ENCODE measurements around the gene SCNN1B. TPM values are rescaled to one million over a fixed set of nuclear protein-coding genes. Genes with fewer than 3 reads are reported as not detected.
"Not testable (repeated sequence)": the region's sequence is repeated elsewhere in the genome, so short reads cannot be mapped to it uniquely, and the experiment has no call there.

The SCNN1B gene, protein sequence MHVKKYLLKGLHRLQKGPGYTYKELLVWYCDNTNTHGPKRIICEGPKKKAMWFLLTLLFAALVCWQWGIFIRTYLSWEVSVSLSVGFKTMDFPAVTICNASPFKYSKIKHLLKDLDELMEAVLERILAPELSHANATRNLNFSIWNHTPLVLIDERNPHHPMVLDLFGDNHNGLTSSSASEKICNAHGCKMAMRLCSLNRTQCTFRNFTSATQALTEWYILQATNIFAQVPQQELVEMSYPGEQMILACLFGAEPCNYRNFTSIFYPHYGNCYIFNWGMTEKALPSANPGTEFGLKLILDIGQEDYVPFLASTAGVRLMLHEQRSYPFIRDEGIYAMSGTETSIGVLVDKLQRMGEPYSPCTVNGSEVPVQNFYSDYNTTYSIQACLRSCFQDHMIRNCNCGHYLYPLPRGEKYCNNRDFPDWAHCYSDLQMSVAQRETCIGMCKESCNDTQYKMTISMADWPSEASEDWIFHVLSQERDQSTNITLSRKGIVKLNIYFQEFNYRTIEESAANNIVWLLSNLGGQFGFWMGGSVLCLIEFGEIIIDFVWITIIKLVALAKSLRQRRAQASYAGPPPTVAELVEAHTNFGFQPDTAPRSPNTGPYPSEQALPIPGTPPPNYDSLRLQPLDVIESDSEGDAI
- total RNA-seq = under 1 TPM; 0.18 to 0.91 TPM
- long read RNA-seq = 0 reads

DNA sequence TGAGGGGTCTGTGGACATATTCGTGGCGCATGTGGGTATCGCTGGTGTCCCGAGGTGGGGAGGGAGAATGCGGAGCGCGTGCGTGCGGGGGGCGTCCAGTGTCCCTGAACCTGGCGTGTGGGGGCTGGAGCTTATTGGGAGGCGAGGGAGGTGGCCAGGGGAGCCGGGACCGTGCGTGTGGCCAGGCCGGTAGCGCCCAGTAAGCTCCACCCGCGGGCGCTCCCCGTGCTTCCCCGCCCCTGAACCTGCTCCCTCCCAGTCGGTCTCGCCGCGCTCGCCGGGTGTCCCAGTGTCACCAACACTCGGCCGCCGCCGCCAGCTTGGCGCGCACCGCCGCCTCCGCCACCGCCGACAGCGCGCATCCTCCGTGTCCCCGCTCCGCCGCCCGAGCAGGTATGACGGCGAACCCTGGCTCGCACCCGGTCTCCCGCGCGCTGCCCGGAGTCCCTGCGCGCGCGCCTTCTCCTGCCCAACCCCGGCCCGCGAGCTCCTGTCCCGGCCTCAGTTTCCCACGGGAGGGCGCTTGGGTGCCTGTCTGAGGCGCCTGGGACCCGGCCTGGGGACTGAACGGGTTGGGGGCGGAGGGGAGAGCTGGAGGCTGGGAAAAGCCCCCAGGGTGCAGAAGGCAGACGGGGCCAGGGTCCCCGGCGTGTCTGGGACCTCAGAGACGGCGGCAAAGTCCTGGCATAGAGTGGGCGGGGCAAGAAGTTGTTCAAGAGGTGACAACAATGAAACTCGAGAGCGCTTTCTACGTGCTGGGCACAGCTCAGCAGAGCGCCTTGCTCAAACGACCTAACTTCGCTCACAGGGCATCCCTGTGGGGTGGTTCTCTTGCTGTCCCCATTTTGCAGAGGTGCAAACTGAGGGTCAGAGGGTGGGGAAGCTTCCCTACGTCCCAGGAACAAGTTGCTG lies at the start of gene SCNN1B:
TSS of gene SCNN1B (plus strand) at position 258 of the 912 bp plus-strand sequence. CDS start 46,298 bp downstream, outside the sequence.
- no peak for ATAC-seq
- intact Hi-C loops (cut with DNase I) = no loop called here
- no peak for DNase-seq

DNA sequence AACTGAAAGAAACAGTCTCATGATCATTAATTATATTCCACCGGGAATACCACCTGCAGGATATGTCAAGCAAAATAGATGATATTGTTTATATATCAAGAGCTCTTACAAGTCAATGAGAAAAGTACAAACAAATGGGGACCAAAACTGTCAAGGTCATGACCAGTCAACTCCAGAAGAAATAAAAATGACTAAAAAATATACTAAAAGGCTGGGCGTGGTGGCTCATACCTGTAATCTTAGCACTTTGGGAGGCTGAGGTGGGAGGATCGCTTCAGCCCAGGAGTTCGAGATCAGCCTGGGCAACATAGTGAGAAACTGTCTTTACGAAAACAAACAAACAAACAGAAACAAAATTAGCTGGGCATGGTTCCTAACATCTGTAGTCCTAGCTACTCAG lies 49.8 kb upstream of the SCNN1B start:
- intact Hi-C loops (cut with DNase I) = no loop called here
- no peak for ATAC-seq
- no peak for DNase-seq

DNA sequence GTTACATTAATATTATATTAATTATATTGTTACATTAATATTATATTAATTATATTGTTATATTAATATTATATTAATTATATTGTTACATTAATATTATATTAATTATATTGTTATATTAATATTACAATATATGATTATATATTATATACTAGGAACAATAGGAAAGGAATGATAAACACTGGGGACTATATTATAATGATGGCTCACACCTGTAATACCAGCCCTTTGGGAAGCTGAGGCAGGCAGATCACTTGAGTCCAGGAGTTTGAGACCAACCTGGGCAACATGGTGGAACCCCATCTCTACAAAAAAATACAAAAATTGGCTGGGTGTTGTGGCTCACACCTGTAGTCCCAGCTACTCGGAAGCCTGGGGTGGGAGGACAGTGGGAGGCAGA lies 48.5 kb upstream of the SCNN1B start:
- ATAC-seq; DNase-seq; intact Hi-C loops (cut with DNase I): not testable (repeated sequence)

DNA sequence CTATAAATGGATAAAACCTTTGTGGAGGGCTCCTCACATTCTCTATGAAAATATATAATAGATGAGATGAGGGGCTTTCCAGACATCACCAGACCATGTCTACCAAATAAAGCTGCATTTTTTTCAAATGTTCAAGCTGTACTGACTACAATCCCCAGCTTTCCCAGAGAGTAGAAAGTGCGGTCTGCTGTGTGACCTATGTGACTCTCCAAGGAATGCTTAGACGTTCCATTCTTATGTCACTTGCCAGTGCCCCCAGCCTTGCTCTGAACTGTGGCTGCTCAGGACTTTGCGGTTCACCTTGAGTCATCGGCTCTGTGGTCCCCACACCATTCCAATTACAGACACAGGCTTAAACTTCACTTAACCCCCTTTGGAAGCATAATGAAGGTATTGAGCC lies 47.8 kb upstream of the SCNN1B start:
- DNase-seq = no peak
- intact Hi-C loops (cut with DNase I) = no loop called here
- ATAC-seq = no peak

DNA sequence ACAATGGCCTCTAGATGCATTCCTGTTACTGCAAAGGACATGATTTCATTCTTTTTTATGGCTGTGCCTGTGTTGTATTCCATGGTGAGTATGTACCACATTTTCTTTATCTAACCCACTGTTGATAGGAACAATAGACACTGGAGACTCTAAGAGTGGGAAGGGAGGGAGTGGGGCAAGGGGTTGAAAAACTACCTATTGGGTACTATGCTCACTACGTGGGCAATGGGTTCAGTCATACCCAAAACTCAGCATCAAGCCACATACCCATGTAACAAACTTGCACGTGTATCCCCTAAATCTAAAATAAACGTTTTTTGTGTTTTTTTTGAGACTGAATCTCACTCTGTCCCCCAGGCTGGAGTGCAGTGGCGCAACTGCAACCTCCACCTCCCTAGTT lies 47.1 kb upstream of the SCNN1B start:
- intact Hi-C loops (cut with DNase I) = no loop called here
- ATAC-seq (no peak), DNase-seq (no peak)

DNA sequence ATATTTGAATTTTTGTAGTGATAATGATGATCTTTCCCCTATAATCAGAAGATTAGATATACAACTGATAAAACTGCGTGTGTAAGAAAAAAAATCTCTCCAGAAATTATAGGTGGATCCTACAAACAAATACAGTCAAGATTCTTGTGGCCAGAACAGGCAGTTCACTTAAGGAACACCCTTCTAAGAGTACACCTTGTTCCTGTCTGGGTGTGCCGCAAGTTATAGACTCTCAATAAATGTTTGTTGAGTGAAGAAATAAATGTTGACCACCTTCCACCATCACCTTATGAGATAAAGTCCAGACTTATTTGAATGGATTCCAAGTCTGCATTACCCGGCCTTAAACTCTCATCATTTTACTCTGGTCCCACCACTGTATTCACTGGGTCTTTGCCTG lies 45.7 kb upstream of the SCNN1B start:
- intact Hi-C loops (cut with DNase I) = no loop called here
- DNase-seq (no peak), ATAC-seq (no peak)

DNA sequence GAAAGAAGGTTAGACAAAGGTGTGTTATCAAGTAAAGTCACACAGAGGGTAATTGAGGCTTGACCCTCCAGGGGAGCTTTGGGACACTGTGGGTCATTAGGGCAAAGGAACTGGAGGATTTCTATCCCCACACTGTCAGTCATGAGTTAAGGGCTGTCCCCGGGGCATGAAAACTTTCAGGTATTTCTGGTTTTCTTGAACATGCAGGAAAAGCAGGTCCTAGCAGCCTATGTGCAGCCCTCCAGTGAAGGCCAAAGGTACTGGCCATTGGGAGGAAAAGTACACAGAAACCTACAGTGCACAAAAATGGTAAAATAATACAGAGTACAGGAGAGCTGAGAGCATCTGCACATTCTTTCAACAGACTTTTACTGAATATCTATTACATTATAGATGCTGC lies 44.4 kb upstream of the SCNN1B start:
- ATAC-seq (no peak), DNase-seq (no peak)
- intact Hi-C loops (cut with DNase I) = no loop called here

DNA sequence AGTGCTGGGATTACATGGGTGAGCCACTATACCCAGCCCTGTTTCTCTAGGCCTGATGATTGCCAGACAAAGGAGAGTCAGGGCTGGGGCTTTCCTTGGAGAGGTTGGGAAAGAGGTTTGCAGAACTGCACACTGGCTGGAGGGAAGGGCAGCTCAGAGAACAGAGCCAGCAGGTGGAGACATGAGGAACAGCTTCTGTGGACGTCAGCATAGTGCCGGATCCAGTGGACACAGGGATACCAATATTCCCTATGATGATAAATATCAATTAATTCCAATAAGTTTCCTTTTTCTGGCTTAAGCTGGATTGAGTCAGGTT lies 43.2 kb upstream of the SCNN1B start:
- no peak for DNase-seq
- intact Hi-C loops (cut with DNase I) = no loop called here
- no peak for ATAC-seq

DNA sequence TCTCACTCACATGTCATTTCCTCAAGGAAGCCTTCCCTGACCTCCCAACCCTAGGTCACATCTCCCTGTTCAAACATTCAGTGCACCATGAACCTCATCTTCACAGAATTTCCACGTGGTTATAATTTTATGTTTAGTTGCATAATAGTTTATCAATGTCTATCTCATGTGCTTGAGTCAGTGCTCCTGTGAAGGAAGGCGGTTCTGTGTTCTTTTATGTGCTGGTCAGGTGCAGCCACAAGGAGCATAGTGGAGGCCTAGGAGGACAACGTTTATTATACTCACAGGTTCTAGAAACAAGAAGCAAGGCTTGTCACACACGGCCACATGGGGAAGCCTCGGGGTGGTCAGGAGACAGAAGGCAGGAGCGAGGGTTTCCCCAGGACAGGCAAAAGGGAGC lies 34.5 kb upstream of the SCNN1B start:
- intact Hi-C loops (cut with DNase I) = no loop called here
- ATAC-seq (no peak), DNase-seq (no peak)

DNA sequence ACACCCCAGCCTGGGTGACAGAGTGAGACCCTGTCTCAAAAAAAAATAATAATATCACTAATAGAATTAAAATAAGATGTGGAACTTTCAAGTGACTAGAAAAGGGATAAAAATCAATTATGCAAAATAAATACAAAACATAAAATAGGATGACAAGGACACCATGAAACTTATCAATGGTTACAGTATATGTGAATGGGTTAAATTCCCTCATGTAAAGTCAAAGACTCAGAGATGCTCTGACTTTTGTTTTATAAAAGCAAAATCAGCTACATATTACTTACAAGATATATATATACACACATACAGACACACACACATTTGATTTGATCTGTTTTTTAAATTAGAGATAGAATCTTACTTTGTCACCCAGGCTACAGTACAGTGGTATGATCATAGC lies 33.5 kb upstream of the SCNN1B start:
- intact Hi-C loops (cut with DNase I) = no loop called here
- DNase-seq = no peak
- ATAC-seq = no peak

DNA sequence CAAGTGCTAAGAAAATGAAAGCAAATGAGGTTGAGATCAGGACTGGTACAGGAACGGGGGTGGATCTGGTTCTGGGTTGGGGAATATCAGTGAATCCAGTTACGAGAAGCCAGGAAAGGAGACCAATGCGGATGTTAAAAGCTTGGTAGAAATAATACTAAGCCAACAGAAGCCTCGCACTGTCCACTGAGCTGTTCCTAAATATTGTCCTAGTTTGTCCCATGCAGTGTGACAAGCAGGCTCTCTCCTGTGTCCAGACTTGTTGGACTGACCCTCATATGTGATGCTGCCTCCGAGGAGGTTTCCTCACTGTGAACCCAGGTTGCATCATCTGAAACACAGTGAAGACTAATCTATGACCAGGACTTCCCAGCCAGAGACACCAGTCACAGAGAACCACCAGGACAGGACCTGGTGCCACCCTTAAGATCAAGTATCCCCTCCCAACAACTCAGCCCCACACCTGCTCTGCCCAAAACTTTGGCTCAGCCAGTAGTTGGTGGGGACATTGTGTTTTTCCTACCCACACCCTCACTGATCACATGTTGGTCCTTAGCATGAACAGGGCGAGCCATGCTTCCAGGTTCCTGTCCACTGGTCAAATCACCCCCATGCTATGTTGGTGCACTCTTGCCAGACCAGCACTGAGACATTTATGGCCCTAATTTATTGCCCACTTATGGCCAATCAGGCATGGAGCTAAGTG lies 32.7 kb upstream of the SCNN1B start:
- intact Hi-C loops (cut with DNase I) = no loop called here
- no peak for ATAC-seq
- no peak for DNase-seq

DNA sequence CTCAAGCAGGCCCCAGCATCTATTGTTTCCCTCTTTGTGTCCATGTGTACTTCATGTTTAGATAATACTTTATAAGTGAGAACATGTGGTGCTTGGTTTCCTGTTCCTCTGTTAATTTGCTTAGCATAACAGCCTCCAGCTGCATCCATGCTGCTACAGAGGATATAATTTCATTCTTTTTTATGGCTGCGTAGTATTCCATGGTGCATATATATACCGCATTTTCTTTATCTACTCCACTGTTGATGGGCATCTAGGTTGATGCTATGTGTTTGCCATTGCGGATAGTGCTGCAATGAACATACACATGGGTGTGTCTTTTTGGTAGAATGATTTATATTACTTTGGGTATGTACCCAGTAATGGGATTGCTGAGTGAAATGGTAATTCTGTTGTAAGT lies 31.4 kb upstream of the SCNN1B start:
- ATAC-seq (no peak), DNase-seq (no peak)
- intact Hi-C loops (cut with DNase I) = no loop called here

DNA sequence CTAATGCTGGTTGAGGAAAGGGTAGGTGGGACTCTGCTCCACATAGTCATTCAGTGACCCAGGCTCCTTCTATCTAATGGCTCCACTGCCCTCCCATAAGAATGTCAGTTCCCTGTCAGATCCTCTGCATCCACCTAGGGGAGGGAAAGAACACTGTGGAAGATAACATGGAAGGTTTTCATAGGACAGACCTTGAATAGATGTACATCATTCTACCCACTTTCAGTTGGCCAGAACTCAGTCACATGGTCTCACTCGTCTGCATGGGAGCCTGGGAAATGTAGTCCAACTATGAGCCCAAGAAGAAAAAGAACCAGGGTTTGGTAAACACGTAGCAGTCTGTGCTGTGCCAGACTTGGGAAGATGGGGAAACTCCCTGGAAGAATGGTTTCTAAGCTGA lies 27.1 kb upstream of the SCNN1B start:
- no peak for DNase-seq
- intact Hi-C loops (cut with DNase I) = no loop called here
- ATAC-seq = no peak

DNA sequence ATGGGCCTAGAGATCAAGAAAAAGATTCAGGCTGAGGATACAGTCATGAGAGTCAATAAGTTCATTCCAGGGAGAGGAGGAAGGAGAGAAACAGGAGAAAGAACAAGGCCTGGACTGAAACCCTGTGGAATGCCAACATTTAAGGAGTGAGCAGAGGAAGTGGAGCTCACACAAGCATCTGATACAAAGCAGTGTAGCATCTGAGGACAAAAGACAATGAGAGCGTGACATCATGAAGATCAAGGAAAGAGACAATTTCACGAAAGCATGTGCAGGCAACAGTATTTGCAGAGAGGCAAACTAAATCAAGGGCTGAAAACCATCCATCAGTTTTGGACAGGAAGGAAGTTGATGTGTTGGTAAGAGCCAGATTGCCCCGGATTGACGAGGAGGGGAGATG lies 25.3 kb upstream of the SCNN1B start:
- no peak for DNase-seq
- intact Hi-C loops (cut with DNase I) = no loop called here
- no peak for ATAC-seq

DNA sequence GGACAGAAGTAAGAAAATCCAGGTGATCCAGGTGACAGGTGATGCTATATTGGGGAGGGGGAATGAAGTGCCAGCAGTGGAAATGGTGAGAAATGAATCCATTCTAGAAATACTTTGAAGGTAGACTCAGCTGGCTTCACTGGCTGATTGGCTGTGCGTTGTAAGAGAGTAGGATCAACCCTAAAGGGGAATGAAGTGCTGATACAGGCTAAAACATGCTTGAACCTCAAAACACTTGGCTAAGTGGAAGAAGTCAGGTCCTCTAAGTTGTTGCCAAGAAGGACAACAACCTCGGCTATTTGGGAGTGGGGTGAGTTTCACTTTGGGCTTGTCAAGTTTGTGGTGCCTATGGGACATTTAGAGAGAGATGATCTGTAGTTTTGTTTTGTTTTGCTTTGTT lies 24.1 kb upstream of the SCNN1B start:
- intact Hi-C loops (cut with DNase I) = no loop called here
- no peak for DNase-seq
- ATAC-seq = no peak

DNA sequence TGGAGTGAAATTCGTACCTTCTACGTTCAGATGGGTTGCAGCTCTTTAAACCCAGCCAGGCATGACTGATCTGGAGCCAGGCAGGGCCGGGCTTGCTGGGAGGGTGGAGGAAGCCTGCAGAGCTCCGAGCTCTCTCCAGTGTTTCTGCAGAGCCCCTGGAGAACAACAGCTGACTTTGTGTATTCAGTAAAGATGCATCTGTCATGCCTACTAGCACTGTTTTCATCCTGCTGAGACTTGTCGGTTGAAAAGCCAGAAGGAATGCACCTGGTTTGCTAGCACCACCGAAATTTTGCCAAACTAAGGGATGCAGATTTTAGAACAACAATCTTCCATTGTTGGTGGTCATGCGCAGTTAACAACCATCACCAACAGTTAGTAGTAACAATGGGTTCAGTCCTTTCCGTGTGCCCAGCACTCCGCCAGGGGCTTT lies 22.4 kb upstream of the SCNN1B start:
- intact Hi-C loops (cut with DNase I) = loop anchor here in 1 of 2 donors (10.0 kb wide), 1 partner anchor 55 kb away; no protein-coding TSS in a partner anchor
- ATAC-seq (no peak), DNase-seq (no peak)

DNA sequence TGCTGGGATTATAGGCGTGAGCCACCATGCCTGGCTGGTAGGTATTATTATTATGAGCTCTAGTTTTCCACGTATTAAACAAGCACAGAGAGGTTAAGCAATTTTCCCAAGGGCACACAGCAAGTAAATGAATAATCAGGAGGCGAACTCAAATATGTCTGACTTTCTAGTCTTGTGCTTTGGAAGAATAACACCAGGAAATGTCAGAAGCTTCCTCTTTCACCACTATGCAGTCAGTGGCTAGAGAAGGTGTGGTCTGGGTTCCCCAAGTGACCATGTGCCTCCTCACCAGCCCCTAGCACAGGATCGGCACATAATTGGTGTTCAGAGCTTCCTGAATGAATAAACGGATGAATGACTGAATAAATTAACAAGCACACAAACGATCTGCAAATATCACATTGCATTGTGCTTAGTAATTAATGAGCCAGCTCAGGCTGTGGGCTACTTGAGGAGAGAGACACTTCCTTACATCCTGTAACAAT lies 21.6 kb upstream of the SCNN1B start:
- intact Hi-C loops (cut with DNase I) = loop anchor here in 1 of 2 donors (10.0 kb wide), 1 partner anchor 54 kb away; no protein-coding TSS in a partner anchor
- ATAC-seq (no peak), DNase-seq (no peak)

DNA sequence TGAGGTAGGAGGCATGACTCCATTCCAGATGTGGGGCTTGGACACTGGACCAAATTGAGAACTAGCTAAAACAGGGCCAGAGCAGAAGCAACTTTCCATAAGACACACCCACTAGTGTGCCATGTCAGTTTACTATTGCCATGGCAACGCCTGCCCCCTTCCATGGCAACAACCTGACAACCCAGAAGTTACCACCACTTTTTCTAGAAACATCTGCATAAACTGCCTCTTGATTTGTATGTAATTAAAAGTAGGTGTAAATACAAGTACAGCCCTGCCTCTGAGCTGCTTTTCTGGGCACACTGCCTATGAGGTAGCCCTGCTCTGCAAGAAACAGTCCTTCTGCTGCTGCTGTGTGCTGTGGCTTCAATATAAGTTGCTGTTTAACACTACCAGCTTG lies 19.5 kb upstream of the SCNN1B start:
- no peak for DNase-seq
- intact Hi-C loops (cut with DNase I) = loop anchor here in 1 of 2 donors (10.0 kb wide), 1 partner anchor 52 kb away; no protein-coding TSS in a partner anchor
- ATAC-seq = no peak

DNA sequence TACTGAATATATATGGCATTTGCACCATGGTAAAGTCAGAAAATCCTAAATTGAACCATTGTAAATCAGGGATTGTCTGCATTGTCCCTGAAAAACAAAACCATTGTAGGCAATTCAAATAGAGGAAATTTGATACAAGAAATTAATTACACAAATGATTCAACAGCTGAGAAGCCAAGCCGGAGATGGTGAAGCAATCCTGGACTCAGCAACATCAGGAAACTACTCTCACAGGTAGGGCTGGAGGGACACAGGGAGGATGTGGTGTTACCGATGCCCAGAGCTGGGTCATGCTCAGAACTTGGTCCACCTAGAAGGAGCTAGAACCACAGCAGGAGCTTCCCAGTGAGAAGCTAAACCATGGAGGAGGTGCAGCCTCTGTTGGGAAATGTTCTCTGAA lies 18.5 kb upstream of the SCNN1B start:
- no peak for ATAC-seq
- intact Hi-C loops (cut with DNase I) = loop anchor here in 1 of 2 donors (10.0 kb wide), 1 partner anchor 51 kb away; no protein-coding TSS in a partner anchor

More for the DNA sequence above, 18.5 kb upstream of the SCNN1B start:
- DNase-seq = no peak

Data from left cardiac atrium (tissue), 4 donors.